ENCODE measurements around the gene PKLR.

- TF ChIP-seq CTCF (IDR thresholded peaks at IDR 0.05) (no peak), POLR2A (IDR thresholded peaks at IDR 0.05) (no peak)
Measured at GRCh38 chr1:155268630-155269029, 32.6 kb downstream of the PKLR start.
